Hepatocyte (in vitro differentiated cells): Measurements from ENCODE around the gene ATG10.

ENCODE experiments used
- CTCF ChIP-seq: fragments of 200-600 bp; sonication (generic); IDR thresholded peaks from 2 replicates; pipeline ENCODE4 v1.5.1; 2016; ENCODE audit warnings: antibody characterized with exemption, mild to moderate bottlenecking; ENCODE audit not compliant: poor library complexity
- EZH2 ChIP-seq: fragments of 200-600 bp; sonication (generic); IDR thresholded peaks from 2 replicates; pipeline ENCODE4 v1.6.1; 2016; ENCODE audit warnings: antibody characterized with exemption, mild to moderate bottlenecking, borderline replicate concordance
- EZH2phosphoT487 ChIP-seq: fragments of 200-600 bp; sonication (generic); IDR thresholded peaks from one replicate; pipeline ENCODE4 v1.6.1; 2018; ENCODE audit warnings: antibody characterized with exemption, mild to moderate bottlenecking, low read depth, moderate library complexity; ENCODE audit not compliant: unreplicated experiment, severe bottlenecking

- peak; percentile 86 for TF ChIP-seq CTCF
- no peak for TF ChIP-seq EZH2
- TF ChIP-seq EZH2phosphoT487: no peak
These were observed 194.1 kb downstream of the ATG10 start for GRCh38 chr5:82165740-82166530.
